Measurements from ENCODE around the gene TNFSF4. TPM values are rescaled to one million over a fixed set of nuclear protein-coding genes. Genes with fewer than 3 reads are reported as not detected.

Gene TNFSF4
- total RNA-seq, 3 donors from 2014 or later (not counting 1 experiment from before 2014, with no cell fraction given), result 1.7 to 3.7 (median 2.9) TPM

GRCh38 chr1:173249349-173249748 lies 42.2 kb upstream of the TNFSF4 start:
- no peaks in the 10 kb centered on the region for H3K27me3 ChIP-seq (ENCODE audit: control insufficient read depth, insufficient read depth, low read length)
- no peak for DNase-seq
- no peak overlapping the region for H3K27ac ChIP-seq (ENCODE audit: low read length)
- Mint-ChIP-seq H3K4me1 (peaks cover 9 to 12% of the 10 kb centered on the region in 2 donors), H3K9me3 (no peaks in the 10 kb centered on the region), H3K4me3 (no peak overlapping the region), H3K27me3 (ENCODE audit: low read depth in 2 of 2) (no peaks in the 10 kb centered on the region), H3K36me3 (no peaks in the 10 kb centered on the region), H3K27ac (no peak overlapping the region)
- no peaks in the 10 kb centered on the region for H3K36me3 ChIP-seq (ENCODE audit: control insufficient read depth, insufficient read depth, low read length)
- TF ChIP-seq CTCF (IDR thresholded peaks at IDR 0.05), result no peak
- no peaks in the 10 kb centered on the region for H3K4me1 ChIP-seq (ENCODE audit: control insufficient read depth, insufficient read depth, low read length)
- no peak overlapping the region for H3K4me3 ChIP-seq (ENCODE audit: low read length)
- intact Hi-C loops (cut with micrococcal nuclease), result no loop called here
- peak in 2 of 3 donors; percentile 43 to 49 for ATAC-seq
- no peaks in the 10 kb centered on the region for H3K9me3 ChIP-seq (ENCODE audit: control insufficient read depth, insufficient read depth, low read length)

- intact Hi-C loops (cut with micrococcal nuclease), result no loop called here
- no peak for ATAC-seq
- no peaks in the 10 kb centered on the region for H3K9me3 ChIP-seq (ENCODE audit: control insufficient read depth, insufficient read depth, low read length)
- no peak for DNase-seq
- no peak for TF ChIP-seq CTCF (IDR thresholded peaks at IDR 0.05)
- Mint-ChIP-seq H3K36me3 (peaks cover 6% of the 10 kb centered on the region), H3K9me3 (peaks cover 4 to 5% of the 10 kb centered on the region in 2 donors), H3K27ac (no peak overlapping the region), H3K4me1 (peaks cover 9 to 12% of the 10 kb centered on the region in 2 donors), H3K27me3 (ENCODE audit: low read depth in 2 of 2) (no peaks in the 10 kb centered on the region), H3K4me3 (no peak overlapping the region)
- H3K36me3 ChIP-seq (ENCODE audit: control insufficient read depth, insufficient read depth, low read length), result no peaks in the 10 kb centered on the region
- no peak overlapping the region for H3K4me3 ChIP-seq (ENCODE audit: low read length)
- no peaks in the 10 kb centered on the region for H3K4me1 ChIP-seq (ENCODE audit: control insufficient read depth, insufficient read depth, low read length)
- H3K27me3 ChIP-seq (ENCODE audit: control insufficient read depth, insufficient read depth, low read length), result no peaks in the 10 kb centered on the region
- 92% methylated on average over 5 of the region's 6 CpGs for WGBS (ENCODE audit: insufficient coverage)
- no peak overlapping the region for H3K27ac ChIP-seq (ENCODE audit: low read length)
These were observed 41.3 kb upstream of the TNFSF4 start for GRCh38 chr1:173248247-173248940.

GRCh38 chr1:173245892-173246291 lies 38.8 kb upstream of the TNFSF4 start:
- Mint-ChIP-seq H3K27ac (no peak overlapping the region), H3K27me3 (ENCODE audit: low read depth in 2 of 2) (no peaks in the 10 kb centered on the region), H3K4me3 (no peak overlapping the region), H3K9me3 (peaks cover 6 to 10% of the 10 kb centered on the region in 2 donors), H3K4me1 (peaks cover 9 to 12% of the 10 kb centered on the region in 2 donors), H3K36me3 (peaks cover 18% of the 10 kb centered on the region)
- Histone ChIP-seq H3K4me1 (ENCODE audit: control insufficient read depth, insufficient read depth, low read length) (no peaks in the 10 kb centered on the region), H3K27ac (ENCODE audit: low read length) (no peak overlapping the region), H3K36me3 (ENCODE audit: control insufficient read depth, insufficient read depth, low read length) (no peaks in the 10 kb centered on the region), H3K4me3 (ENCODE audit: low read length) (no peak overlapping the region), H3K27me3 (ENCODE audit: control insufficient read depth, insufficient read depth, low read length) (no peaks in the 10 kb centered on the region), H3K9me3 (ENCODE audit: control insufficient read depth, insufficient read depth, low read length) (peaks cover 2% of the 10 kb centered on the region)
- no peak for DNase-seq
- intact Hi-C loops (cut with micrococcal nuclease), result no loop called here
- no peak for TF ChIP-seq CTCF (IDR thresholded peaks at IDR 0.05)
- ATAC-seq, result no peak

GRCh38 chr1:173243300-173243699 lies 36.2 kb upstream of the TNFSF4 start:
- H3K27me3 ChIP-seq (ENCODE audit: control insufficient read depth, insufficient read depth, low read length), result no peaks in the 10 kb centered on the region
- H3K4me3 ChIP-seq (ENCODE audit: low read length), result no peak overlapping the region
- Mint-ChIP-seq H3K27me3 (ENCODE audit: low read depth in 2 of 2) (no peaks in the 10 kb centered on the region), H3K36me3 (peaks cover 21% of the 10 kb centered on the region), H3K4me1 (no peaks in the 10 kb centered on the region), H3K9me3 (peaks cover 6 to 10% of the 10 kb centered on the region in 2 donors), H3K4me3 (no peak overlapping the region), H3K27ac (no peak overlapping the region)
- H3K4me1 ChIP-seq (ENCODE audit: control insufficient read depth, insufficient read depth, low read length), result no peaks in the 10 kb centered on the region
- intact Hi-C loops (cut with micrococcal nuclease), result no loop called here
- H3K9me3 ChIP-seq (ENCODE audit: control insufficient read depth, insufficient read depth, low read length), result peaks cover 2% of the 10 kb centered on the region
- DNase-seq (no peak), ATAC-seq (no peak)
- no peak overlapping the region for H3K27ac ChIP-seq (ENCODE audit: low read length)
- WGBS (ENCODE audit: insufficient coverage), result 100% methylated on average over 1 of the region's 1 CpG
- no peak for TF ChIP-seq CTCF (IDR thresholded peaks at IDR 0.05)
- H3K36me3 ChIP-seq (ENCODE audit: control insufficient read depth, insufficient read depth, low read length), result no peaks in the 10 kb centered on the region
